RCC 7860 (cell line): ENCODE data around the gene THSD7B.

Experiments used
- DNase-seq: peaks from one replicate; pipeline ENCODE4 v3.0.0-alpha.2; 2015; ENCODE audit warnings: low spot score
- FAIRE-seq: peaks from 2 replicates; lab custom pipeline; 2012; peaks lifted over from hg19 to GRCh38; lab: Jason Lieb, UNC

The THSD7B gene

DNA sequence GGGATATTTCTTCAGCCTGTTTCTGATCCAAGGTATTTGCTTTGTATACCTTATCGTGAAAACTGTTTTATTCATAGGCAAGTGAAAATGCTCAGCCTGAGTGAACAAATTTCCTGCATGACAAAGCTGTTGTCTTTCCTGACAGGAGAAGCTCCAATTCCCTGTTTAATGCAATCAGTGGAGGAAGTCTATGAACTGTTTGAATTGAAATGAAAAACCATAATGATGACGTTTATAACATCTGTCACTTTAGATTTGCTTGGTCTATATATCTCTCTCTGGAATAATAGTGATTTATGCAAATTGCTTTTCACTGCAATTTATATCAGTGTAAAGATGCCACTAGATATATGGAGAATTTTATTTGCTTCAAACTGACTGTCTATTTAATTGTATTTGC lies 959.6 kb downstream of the THSD7B start:
- no peak for DNase-seq
- no peak for FAIRE-seq
